NCI-H345 treated with DMSO at 0.1 percent for 48 hours (cell line): ENCODE results near the gene RNF44.

Source experiments
- DNase-seq: peaks from one replicate; lab custom pipeline; 2025; ENCODE audit not compliant: unreplicated experiment; lab: John Stamatoyannopoulos, UW

The RNF44 gene

DNA sequence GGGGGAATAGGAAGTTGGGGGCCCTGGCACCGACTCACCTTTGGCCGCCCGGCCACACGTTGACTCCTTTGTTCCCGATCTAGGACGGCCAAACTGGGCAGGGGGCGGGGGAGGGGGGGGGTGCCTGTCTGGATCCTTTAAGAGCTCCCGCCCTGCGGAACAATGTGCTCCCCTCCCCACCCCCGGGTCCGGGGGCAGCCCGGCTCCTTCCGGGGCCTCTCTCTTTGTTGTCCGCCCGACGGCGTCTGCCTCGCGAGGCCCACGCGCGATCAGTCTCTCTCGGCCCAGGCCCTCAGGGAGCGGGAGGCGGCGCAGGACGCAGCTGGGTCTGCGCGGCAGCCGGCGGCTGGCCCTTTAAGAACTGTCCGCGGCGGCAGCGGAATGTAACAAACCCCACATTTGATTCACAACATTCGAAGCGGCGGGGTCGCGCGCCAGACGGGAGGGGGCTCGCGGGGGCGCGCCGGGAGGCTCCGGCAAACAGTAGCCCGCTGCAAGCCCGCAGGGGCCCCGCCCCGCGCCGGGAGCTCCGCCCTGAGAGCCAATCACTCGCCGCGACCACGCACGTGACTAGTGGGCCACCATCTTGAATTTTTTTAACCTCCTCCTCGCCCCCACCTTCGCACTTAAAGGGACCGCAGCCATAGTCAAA is at the start of gene RNF44:
TSS of gene RNF44 (minus strand) at position 501 of the 652 bp plus-strand sequence. CDS start 4,930 bp downstream, outside the sequence.
- peak; percentile 95 for DNase-seq

DNA sequence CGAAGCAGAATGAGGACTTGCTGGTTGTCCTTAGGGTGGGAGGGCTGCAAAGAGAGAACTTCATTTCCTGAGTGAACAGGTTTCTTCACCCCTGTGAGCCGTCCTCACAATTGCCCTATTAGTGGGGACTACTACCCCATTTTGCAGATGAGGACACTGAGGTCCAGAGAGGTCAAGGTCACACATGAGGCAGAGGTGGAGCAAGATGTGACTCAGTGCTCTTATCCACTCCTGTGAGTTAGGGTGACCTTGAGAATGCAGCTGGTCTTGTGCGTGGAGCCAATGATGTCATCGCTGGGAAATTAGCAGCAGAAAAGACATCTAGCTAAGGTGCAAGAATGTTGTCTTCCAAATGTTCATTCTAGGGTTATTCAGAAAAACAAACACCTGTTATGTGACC is 45.9 kb upstream of the RNF44 start:
- no peak for DNase-seq

DNA sequence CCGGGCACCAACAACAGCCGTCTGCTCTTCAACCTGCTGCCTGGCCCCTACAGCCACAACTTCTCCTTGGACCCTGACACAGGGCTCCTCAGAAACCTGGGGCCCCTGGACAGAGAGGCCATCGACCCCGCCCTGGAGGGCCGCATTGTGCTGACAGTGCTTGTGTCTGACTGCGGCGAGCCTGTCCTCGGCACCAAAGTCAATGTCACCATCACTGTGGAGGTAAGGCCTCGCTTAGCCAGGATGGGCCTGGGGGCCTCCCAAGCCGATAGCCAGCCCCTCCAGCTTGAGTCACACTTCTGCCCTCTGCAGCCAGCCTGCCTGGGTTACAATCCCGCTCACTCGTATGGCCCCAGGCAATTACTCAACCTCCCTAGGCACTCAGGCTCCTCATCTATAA is 44.2 kb upstream of the RNF44 start:
- DNase-seq, result no peak

DNA sequence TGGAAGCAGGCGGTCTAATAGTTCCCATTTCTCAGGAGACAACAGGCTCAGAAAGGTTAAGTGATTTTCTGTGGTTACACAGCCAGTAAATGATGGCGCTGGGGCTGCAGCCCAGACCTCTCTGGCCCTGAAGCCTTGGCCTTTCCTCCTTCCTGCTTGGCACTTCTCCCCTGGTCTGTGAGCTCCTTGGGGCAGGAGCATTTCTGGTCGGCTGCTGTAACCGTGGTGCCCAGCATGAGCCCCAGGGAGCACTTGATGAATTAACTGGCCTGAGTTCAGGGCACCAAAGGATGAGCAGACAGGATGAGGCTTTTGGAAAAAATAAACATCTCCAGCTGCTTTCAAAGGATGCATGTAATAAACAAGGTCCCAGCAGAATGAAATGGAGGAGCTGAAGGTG is 42.1 kb upstream of the RNF44 start:
- no peak for DNase-seq

DNA sequence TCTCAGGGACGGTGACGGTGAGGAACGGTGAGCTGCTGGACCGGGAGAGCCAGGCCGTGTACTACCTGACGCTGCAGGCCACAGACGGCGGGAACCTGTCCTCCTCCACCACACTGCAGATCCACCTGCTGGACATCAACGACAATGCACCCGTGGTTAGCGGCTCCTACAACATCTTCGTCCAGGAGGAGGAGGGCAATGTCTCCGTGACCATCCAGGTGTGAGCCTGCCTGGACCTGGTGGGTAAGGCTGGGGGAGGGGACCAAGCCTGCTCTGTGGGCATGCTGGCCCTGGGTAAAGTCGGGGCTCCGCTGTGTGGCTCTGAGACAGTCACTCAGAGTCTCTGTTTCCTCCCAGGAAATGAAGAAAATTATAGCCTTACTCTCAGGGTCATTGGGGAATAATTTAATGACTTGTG is 41.2 kb upstream of the RNF44 start:
- DNase-seq, result no peak

DNA sequence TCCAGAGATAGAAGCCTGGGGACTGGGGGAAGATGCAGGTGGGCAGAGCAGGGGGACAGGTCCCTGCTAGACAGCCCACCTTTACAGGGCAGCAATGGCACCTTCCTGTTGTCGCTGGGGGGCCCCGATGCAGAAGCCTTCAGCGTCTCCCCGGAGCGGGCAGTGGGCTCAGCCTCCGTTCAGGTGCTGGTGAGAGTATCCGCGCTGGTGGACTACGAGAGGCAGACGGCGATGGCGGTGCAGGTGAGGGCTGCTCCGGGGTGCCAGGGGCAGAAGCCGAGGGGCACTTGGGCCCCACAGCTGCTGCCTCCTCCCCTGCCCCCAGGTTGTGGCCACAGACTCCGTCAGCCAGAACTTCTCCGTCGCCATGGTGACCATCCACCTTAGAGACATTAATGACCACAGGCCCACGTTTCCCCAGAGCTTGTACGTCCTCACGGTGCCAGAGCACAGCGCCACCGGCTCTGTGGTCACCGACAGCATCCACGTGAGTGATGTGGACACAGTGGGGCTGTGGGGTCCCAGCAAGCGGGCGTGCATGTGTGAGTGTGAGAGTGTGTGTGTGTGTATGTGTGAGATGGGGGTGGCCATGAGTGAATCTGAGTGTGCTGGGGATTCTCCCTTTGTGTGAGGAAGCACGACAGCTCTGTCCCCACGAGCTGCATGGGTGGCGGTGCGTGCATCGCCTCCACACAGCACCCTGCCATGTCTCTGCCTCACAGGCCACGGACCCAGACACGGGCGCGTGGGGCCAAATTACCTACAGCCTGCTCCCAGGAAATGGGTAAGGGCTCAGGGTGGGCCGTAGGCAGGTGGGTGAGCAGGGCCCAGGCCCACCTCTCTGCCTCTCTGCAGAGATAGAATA is 40.3 kb upstream of the RNF44 start:
- DNase-seq, result no peak

DNA sequence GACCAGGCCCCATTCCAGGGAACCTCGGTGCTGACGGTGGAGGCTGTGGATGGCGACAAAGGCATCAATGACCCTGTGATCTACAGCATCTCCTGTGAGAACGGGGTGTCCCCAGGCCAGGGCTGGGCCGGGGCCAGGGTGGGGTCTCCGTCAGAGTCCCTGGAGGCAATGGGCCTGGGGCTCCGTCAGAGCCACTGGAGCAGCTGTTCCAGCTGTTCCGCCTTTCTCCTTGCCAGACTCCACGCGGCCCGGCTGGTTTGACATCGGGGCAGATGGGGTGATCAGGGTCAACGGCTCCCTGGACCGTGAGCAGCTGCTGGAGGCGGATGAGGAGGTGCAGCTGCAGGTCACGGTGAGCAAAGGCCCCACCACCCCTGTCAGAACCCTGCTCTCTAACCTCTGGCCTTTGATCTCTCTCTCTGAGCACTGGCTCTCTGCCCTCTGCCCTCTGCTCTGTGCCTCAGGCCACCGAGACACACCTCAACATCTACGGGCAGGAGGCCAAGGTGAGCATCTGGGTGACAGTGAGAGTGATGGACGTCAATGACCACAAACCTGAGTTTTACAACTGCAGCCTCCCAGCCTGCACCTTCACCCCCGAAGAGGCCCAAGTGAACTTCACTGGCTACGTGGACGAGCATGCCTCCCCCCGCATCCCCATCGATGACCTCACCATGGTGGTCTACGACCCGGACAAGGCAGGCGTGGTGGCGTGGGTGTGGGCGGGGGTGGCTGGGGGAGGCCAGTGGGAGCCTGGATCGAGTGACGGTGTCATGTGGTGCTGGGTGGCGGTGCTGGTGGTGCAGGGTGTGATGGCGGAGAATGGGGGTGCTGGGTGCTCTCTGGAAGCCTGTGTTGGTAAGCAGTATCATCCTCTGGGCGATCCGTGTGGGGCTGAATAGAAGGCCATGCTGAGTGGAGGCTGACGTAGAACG is 38.6 kb upstream of the RNF44 start:
- DNase-seq, result no peak

DNA sequence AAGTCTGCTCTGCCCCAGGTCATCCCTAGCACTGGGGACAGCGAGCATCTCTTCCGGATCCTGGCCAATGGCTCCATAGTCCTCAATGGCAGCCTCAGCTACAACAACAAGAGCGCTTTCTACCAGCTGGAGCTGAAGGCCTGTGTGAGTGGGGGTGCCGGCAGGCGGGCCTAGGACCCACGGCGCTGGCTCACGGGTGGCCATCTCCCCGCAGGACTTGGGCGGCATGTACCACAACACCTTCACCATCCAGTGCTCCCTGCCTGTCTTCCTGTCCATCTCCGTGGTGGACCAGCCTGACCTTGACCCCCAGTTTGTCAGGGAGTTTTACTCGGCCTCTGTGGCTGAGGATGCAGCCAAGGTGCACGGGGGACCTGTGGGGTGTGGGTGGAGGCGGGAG is 37.9 kb upstream of the RNF44 start:
- DNase-seq, result no peak

DNA sequence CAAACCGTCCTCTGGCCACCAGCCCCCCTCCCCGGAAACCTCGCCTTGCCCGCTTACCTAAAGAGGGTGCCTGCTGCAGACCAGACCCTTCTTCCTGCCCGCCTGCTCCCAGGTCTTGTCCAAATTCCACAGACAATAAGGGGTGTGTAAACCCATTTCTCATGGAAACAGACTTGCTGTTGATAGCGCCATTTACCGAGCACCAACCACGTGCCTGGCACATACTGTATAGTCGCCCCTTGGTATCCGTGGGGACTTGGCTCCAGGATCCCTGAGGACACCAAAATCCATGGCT is 37.0 kb upstream of the RNF44 start:
- DNase-seq, result no peak

DNA sequence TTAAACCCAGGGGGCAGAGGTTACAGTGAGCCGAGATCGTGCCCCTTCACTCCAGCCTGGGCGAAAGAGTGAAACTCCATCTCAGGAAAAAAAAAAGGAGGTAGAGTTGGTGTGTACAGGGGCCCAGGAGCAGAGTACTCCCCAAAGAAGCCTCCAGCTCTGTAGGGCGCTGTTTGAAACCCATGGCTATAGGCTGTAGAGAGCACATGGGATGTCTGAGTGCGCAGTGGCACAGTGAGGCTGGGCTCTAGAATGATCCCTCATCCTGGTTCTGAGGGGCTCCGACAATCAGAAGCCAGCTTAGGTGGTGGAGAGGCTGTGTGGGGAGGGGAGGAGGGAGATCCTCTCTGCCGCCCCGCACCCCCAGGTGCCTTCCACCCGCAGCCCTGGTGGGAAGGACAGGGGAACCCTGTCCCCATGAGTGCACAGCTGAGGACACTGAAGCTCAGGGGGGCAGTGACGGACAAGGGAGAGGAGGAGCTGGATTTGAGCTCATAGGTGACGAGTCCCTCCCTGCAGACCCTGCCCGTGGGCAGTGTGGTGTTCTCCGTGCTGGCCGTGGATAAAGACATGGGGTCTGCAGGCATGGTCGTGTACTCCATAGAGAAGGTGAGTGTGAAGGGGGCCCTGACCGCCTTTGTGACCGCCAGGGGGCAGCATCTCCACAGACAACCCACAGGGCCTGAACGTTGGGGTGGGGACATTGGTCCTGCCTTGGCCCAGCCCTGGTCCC is 36.5 kb upstream of the RNF44 start:
- DNase-seq, result peak; percentile 51

DNA sequence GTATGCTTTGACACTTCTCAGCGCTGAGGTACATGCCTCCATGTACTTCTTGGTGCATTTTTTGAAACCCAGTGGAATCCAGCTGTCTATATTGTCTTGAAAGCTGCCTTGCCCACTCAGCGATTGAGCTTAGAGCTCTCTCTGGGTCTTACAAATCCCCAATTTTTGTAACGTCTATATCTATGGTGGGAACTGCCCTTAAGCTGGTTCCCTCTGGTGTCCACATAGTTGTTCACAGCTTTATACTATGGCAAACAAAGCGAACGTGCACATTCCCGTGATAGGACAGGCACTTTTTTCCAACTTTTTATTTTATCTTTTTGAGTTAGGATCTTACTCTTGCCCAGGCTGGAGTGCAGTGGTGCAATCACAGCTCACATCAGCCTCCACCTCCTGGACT is 32.8 kb upstream of the RNF44 start:
- no peak for DNase-seq

DNA sequence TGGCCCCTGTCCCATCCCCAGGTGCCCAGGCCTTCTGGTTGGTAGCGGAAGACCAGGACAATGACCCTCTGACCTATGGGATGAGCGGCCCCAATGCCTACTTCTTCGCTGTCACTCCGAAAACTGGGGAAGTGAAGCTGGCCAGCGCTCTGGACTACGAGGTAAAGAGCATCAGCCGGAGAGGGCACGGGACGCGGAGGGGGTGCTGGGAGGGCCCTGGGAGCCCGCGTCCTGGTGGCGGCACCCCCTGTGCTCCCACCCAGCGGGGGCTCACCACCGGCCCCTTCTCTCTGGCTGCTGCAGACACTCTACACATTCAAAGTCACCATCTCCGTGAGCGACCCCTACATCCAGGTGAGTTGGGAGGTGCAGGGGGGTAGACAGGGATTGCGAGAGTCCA is 31.5 kb upstream of the RNF44 start:
- DNase-seq, result no peak

DNA sequence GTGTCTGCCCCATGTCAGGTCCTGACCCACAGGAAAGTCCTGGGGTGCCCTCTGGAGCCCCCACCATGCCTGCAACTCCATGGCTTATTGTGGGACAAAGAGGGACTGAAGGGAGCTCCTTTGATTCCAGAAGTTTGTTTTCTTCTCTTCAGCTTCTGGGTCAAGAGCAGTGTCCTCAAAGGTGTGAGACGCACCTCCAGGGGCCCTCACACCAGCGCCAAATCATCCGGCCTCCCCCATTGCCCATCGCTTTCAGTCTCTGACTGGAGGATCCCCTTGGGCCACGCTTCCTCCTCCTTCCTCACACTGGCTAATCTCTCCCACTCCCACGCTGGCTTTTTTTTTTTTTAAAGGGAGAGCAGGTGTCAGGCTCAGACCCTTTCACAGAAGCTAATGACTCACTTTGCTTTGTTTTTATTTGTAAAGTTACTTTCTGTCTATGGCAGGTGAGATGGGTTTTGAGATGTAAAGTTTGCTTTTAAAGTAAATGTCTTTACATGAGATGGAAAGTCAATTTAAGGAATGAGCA is 28.6 kb upstream of the RNF44 start:
- DNase-seq, result no peak

DNA sequence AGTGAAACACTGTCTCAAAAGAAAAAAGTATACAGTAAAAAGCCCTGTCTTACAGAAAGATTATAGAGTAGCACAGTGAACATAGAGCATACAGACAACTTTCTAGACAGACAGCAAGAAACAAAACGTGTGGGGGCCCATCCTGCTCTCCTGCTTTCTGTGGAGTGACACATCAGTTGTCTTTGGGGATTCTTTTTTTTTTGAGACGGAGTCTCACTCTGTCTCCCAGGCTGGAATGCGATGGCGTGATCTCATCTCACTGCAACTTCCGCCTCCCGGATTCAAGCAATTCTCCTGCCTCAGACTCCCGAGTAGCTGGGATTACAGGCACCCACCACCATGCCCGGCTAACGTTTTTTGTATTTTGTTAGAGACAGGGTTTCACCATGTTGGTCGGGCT is 26.8 kb upstream of the RNF44 start:
- no peak for DNase-seq

DNA sequence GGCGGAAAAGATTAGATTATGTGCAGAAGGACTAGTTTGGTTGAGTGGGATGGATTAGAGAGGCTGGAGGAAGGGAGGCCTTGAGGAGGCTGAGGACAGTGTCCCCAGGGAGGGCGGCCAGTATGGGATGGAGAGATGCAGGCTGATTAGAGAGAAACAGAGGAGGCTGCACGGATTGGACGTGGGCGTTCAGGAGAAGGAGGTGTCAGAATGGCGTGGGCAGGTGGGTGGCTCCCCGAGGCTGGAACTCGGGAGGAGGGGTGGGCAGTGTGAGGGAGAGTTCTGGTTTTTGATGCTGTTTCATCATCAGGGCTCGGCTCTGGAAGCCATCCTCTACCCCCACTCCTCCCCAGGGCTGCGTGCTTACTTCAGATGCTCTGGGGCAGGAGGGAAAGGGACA is 25.0 kb upstream of the RNF44 start:
- no peak for DNase-seq

DNA sequence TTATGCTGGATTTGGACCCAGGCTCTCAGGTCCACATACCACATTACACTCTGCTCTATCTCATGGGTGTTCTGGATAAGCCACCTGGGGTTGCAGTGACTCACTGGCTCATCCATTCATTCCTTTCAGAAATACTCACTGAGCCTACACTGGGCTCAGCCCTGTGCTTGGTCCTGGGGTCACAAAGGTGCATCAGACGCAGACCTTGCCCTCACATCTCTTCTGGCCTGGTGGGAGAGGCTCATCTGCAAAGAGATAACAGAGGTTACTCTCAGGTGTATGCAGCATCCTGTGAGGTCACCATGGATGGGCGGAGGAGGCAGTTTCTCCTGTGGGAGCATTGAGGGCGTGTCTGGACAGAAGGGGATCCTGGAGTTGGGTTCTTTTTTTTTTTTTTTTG is 24.1 kb upstream of the RNF44 start:
- DNase-seq, result no peak

DNA sequence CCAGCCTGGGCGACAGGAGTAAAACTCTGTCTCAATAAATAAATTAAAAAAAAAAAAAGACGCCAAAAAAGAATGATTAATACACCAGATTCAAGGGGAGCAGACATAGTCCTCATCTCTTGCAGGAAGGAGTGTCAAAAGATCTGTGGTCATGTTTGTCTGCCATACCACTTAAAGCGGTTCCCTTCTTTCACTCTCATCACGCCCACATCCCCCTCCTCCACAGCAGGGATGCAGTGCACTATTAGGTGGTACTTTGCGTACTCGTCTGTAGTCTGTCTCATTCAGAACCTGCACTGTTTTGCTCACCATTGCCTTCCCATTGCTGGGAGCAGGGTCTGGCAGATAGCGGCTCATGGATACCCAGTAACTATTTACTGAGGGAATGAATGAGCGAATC is 23.2 kb upstream of the RNF44 start:
- no peak for DNase-seq

DNA sequence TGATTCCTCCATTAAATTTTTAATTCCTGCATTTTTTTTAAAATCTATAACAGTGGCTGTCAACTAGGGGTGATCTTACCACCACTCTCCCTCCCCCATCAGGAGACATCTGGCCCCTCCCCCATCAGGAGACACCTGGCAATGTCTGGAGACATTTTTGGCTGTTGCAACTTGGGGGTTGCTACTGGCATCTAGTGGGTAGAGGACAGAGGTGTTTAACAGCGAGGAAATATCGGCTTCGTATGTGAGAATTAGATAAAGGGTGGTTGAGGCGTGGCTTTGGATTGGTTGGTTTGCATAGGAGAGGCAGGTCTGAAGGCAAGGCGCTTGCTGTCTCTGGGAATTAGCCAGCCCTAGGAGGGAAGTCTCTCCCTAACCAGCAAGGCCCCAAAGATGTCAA is 22.5 kb upstream of the RNF44 start:
- DNase-seq, result no peak

DNA sequence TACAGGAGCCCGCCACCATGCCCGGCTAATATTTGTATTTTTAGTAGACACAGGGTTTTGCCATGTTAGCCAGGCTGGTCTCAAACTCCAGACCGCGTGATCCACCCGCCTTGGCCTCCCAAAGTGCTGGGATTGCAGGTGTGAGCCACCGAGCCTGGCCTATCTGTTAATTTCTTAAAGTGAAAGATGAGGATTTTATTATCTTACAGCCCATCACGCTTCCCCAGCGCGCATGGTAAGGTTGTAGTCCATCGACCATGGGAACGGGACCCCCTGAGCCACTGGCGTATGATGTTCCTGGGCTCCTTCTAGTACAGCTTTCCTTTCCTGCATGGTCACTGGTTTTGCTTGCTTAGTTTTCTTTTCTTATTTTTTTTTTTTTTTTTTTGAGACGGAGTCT is 20.6 kb upstream of the RNF44 start:
- no peak for DNase-seq

DNA sequence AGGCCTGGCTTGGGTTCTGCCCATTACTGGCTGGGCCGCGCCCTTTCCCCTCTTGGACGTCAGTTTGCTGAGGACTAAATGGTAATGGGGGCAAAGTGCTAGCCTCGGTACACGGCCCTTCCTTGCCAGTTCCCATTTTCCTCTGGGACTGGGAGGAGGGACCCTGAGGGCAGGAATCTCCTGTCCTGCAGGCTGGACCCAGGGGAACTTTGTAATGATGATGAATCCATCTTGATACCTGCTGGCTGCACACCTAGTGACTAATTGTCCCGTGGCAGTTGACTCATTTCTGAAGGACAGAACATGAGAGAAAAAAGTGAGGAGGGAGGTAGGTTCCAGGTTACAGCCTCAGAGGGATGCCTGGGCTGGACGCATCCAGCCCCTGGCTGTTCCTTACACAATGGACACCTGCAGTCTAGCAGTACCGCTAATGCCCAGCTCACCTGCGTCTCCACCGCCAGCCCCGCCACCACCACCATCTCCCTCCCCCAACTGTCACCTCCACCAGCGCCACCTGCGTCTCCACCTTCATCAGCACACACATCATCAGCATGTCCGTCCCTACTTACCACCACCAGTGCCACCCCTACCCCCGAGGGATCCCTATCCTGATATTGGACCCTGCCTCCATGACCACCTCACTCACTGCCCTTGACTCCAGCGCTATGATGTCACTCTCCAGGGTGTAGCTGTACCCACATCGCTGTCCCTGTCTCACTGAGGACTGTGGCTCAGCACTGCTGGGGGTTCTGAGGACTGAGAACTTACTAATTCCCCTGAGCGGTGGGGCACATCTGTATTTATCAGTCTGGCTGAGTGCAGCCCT is 16.3 kb upstream of the RNF44 start:
- DNase-seq, result no peak
